GM12875 (cell line): ENCODE data around the gene MYZAP.

Source experiments
- H3K4me3 ChIP-seq: one replicate; pipeline ENCODE4 v1.5.1; 2011; ENCODE audit warnings: low read depth, low read length, control low read depth
- TF ChIP-seq, protein P1 (sequence below): IDR thresholded peaks from 2 replicates; pipeline ENCODE4 v1.5.1; 2011; ENCODE audit warnings: low read depth, mild to moderate bottlenecking, control low read depth, inconsistent platforms, low read length, moderate library complexity, borderline replicate concordance; ENCODE audit not compliant: insufficient read depth

The MYZAP gene

DNA sequence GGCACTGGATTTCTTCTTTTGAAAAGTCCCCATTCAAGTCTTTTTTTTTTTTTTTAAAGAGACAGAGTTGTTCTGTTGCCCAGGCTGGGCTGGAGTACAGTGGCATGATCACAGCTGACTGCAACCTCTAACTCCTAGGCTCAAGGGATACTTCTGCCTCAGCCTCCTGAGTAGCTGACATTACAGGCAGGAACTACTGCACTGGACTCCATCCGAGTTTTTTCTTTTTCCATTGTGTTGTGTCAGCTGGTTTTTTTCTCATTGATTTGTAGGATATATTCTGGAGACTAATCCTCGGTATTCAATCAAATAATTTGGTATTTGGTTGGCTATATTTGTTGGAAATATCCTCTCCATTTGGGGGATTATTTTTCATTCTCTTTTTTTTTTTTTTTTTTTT lies 126.6 kb downstream of the MYZAP start:
- TF ChIP-seq, protein P1, sequence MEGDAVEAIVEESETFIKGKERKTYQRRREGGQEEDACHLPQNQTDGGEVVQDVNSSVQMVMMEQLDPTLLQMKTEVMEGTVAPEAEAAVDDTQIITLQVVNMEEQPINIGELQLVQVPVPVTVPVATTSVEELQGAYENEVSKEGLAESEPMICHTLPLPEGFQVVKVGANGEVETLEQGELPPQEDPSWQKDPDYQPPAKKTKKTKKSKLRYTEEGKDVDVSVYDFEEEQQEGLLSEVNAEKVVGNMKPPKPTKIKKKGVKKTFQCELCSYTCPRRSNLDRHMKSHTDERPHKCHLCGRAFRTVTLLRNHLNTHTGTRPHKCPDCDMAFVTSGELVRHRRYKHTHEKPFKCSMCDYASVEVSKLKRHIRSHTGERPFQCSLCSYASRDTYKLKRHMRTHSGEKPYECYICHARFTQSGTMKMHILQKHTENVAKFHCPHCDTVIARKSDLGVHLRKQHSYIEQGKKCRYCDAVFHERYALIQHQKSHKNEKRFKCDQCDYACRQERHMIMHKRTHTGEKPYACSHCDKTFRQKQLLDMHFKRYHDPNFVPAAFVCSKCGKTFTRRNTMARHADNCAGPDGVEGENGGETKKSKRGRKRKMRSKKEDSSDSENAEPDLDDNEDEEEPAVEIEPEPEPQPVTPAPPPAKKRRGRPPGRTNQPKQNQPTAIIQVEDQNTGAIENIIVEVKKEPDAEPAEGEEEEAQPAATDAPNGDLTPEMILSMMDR: no peak
- no peak overlapping the region for H3K4me3 ChIP-seq

DNA sequence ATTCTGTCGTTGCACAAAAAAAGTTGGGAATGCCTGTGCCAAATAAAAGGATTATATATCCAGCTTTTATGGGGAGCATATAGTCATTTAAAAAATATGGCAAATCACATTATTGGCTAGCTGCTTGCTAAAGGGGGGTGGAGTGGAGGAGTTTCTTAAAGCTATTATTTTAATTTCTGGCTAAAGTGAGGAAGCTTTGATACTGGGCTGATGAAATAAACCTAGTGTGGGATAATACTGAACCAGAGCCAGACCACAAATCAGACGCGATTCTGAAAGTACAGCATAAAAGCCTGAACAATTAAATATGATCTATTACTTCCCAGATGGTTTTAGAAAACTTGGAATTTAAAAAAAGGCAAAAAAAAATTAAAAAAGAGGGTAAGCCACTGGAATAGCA lies 129.2 kb downstream of the MYZAP start:
- TF ChIP-seq, protein P1: no peak
- H3K4me3 ChIP-seq: no peak overlapping the region

DNA sequence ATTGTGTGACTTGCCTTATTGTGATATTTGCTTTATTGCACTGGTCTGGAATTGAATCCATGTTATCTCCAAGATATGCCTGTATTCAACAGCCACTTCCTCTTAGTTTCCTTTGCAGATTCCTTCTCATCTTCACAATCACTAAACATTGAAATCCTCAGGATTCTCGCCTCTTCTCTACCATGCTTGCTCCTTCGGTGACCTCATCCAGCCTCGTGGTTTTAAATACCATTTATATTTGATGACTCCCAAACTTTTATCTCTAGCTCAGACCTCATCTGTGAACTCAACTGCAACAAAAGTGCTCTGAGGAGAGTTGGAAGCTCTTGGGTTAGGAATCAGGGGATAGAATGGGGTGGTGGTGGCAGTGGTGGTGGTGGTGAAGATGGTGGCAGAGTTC lies 134.7 kb downstream of the MYZAP start:
- TF ChIP-seq, protein P1: no peak
- no peak overlapping the region for H3K4me3 ChIP-seq

DNA sequence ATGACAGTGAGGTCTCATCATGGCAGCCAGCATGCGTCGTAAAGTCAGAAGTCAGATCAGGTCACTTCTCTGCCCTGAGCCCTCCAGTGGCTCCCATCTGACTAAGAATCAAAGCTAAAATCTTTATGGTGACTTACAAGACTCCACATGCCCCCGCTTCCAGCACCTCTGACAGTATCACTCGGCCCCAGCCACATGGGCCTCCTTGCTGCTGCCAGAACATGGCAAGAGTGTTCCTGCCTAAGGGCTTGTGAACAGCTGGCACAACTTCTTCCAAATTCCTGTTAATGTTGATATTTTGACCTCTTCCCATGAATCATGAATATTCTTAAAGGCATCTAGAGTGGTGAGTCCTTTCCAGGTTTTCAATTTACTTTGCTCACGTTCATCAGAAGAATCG lies 135.3 kb downstream of the MYZAP start:
- no peak overlapping the region for H3K4me3 ChIP-seq
- TF ChIP-seq, protein P1: no peak

DNA sequence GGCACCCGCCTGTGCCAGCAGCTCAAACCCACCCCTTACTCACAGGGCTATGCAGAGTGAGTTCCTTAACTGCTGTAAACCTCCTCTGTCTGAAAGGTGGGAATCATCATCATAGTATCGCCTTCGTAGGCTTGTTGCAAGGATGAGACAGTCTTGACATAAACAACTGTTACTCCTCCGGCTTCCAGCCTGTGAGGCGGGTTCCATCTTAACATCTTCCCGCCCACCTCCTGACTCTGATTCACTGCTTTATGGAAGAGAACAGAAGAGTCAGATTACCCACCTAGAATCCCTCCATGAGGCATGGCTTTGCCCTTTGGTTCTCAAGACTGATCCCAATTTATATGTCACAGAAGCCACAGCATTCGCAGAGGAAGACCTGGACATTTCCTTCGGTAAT lies 136.7 kb downstream of the MYZAP start:
- no peak overlapping the region for H3K4me3 ChIP-seq
- TF ChIP-seq, protein P1: no peak

DNA sequence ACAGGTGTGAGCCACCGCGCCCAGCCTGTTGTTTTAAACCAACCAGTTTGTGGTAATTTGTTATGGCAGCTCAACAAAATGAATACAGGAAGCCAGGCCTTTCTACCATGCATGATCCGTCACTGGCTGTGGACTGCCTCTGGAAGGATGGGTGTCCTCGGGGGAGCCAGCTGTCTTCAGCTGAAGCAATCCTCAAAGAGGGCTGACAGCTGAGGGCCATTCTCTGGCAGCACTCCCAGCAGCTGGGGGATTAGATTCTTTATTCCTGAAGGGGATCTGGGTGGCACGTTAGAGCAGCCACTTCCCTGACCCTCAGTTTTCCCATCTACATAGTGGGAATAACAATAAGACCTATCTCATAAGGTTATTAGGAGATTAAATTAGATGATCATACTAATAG lies 139.2 kb downstream of the MYZAP start:
- TF ChIP-seq, protein P1: no peak

DNA sequence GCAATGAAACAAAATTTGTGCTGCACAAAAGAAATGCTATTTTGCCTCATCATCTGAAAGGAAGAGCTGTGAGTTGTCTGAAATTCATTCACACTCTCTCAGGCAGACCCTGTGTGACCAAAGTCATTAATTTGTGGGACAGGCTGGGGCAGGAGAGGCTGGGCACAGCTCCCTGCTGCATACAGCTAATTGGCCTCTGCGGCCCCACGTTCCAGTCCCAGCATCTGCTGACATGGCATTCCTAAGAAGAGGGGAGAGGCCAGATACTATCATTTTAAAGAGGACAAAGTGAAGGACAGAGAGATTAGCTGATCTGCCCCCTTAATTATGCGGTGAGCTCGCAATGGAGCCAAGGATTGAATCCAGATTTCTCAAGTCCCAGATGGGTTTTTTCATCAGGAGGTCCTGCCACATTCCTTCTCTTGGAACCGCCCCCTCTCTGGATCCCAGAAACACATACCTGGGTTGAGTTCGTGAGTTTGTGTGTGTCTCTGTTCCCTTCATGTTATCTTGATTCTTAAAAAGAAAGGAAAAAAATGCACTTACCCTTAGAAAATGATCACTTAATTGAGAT lies 139.9 kb downstream of the MYZAP start:
- H3K4me3 ChIP-seq: no peak overlapping the region
- TF ChIP-seq, protein P1: no peak

More for the DNA sequence above, 139.2 kb downstream of the MYZAP start:
- H3K4me3 ChIP-seq: no peak overlapping the region
